SK-N-DZ (cell line): Measurements from ENCODE around the gene GAS7.

Source experiments
- DNase-seq: peaks from one replicate; pipeline ENCODE4 v3.0.0-alpha.2; 2015; ENCODE audit warnings: low spot score

Gene GAS7

GRCh38 chr17:10050597-10051101, 147.8 kb downstream of the GAS7 start:
- no peak for DNase-seq

GRCh38 chr17:10048629-10049350, 149.6 kb downstream of the GAS7 start:
- DNase-seq, result no peak

DNA sequence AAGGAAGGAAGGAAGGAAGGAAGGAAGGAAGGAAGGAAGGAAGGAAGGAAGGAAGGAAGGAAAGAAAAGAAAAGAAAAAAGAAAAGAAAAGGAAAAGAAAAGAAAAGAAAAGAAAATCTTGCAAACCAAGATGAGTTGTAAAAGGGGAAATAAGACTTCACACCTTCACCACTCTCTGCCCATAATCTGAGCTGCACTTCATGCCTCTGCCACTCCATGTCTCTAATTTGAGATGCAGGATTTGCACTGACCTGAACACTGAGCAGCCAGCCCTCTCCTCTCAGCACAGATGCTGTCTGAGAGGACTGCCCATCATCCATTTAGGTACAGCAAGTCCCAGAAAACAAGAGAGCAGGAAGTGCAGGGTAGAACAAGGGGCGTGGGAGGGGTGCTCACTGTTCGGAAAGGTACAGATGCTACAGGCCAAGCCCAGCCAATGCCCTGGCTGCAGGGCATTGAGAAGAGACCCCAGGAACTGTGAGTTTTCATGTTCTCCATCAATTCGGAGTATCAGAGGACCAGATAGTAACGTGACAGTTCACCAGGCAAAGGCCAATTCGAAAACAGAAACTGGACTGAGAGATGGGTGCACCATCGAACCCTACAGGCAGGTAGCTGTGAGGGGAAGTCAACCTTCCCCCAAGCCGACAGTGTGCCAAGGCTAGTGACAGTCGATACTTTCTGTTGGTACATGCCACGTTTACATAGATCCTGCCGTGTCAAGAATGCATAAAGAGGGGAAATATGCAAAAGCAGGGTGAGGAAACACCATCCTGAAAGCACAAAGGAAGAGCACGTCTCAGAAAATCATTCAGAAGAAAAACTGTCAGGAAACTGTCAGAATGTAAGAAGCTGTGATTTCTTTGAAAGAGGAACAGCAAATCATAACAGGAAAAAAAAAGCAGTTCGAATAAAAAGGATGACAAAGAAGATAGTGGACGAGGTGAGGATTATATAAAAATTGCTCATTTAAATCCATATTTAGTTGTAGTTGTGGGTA, 151.3 kb downstream of the GAS7 start:
- DNase-seq, result no peak

DNA sequence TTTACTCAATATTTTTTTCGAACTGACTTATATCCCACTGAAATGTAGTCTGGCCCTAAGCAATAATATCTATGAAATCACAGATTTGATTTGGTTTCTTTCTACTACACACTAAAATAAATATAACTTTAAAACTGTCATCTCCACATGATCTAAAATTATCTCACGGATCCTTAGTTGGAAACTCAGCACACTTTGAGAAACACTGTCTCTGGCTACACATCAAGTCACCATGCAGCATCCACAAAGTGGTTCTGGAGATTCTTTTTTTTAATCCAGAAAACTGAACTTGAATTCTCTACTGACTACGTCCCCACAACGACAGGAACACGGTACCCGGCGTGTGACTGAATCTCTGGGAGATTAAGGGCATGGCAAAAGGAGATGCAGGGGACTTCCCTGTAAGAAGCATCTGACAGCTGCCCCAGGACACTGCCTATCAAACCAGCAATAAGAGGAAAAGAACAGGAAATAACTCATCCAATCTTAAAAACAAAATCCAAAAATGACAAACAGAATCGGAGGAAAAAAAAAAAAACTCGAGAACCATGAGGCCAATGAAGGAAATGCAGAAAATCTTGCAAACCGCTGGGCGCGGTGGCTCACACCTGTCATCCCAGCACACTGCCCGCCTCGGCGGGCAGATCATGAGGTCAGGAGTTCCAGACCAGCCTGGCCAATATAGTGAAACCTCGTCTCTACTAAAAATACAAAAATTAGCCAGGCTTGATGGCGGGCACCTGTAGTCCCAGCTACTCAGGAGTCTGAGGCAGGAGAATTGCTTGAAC, 152.3 kb downstream of the GAS7 start:
- no peak for DNase-seq

DNA sequence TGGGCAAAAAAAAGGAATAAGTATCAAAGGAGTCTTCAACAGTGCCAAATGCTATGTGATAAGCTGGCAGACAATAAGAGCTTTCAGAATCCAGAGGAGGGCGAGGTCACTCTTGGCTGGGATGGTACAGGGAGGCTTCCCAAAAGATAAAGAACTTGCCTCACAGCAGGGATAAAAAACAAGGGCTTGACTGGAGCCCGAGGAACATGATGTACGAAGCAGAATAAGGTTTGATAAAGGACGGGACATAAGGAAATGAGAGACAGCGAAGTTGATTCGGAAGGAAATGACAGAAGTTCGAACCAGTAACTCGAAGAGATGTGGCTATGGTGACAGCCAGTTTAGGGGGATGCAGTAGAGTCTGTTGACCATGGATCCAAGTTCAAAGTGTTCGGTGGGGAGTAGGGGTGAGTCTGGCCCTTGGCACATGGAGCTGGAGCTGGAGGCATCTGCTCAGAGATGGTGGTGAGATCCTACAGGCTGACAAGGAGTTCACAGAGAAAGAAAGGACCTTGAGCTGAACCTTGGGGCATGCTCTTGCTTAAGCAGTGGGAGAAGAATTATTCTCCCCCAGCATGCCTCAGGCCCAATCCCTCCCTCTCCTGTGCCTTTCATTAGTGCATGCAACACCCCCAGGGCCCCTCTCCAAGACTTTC, 155.7 kb downstream of the GAS7 start:
- DNase-seq, result no peak

DNA sequence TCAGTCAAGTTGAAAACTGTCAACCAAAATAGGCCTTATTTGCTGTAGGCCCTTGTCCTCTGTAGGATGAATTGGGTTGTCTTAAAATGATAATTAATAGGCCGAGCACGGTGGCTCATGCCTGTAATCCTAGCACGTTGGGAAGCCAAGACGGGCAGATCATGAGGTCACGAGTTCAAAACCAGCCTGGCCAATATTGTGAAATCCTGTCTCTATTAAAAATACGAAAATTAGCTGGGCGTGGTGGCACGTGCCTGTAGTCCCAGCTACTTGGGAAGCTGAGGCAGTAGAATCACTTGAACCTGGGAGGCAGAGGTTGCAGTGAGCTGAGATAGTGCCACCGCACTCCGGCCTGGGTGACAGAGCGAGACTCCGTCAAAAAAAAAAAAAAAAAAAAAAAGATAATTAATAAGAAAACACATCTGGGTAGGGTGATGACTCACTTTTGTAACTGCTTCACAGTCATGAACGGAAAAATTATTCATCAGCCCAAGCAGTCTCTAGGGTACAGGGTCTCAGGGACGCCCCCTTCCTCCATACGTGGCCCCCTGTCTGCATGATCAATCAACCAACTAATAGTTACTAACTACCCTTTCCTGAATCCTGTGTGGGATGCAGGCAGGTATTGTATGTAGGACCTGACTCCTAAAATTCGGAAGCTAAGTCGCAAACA, 156.4 kb downstream of the GAS7 start:
- DNase-seq, result no peak

DNA sequence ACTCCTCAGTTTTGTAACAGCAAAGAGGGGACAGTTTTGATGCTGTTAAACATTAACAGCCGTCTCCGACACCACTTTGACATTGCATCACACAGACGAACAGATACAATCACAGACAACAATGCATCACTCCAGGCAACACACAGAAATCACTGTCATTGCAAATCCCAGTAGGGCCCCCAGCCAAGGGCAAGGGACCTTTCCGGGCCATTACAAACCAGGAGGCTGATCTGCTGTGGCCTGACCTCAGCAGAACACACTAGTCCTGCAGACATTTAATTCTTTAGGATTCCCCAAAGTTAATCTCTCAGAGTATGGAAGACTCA, 157.2 kb downstream of the GAS7 start:
- no peak for DNase-seq

DNA sequence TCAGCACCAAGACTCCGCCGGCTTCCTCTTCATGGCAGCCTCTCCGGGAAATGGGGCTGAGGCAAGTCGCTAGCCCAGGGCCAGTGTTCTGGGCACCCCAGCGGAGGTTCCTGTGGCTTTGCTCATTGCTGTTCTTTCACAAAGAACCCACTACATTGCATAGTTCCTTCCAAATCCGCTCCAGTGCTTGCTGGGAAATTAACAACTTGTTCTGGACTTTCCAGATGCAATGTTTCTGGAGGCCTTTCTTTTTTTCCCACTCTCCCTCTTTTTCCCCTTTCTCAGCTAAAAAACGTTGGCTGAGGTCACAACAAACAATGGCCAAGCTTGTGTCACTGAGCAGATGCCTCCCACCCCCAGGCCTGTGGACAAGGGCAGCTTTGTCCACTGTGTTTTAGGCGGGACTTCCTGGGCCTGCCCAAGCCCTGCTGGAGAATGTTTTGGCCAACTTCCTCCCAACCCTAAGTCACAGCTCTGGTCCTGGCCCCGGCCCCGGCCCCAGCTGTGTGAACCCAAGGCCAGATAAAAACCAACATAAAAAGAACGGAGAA, 161.8 kb downstream of the GAS7 start:
- DNase-seq, result no peak

DNA sequence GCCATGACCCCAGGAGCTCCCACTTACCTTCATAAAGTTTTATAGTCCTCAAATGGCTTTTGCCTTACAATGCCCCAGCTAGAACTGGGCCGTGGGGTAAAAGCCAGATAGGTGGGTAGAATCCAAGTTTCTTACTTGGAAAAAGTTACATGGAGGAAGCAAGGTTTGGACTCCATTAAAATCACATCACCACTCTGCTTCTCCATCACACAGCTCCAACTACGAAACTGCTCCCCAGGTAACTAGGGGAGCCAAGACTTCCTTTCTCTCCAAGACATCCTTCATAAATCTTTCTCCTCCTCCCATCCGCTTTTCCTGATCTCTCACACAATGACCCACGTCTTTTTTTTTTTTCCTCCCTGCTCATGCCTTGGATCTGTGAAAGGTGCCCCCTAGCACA, 162.5 kb downstream of the GAS7 start:
- no peak for DNase-seq

DNA sequence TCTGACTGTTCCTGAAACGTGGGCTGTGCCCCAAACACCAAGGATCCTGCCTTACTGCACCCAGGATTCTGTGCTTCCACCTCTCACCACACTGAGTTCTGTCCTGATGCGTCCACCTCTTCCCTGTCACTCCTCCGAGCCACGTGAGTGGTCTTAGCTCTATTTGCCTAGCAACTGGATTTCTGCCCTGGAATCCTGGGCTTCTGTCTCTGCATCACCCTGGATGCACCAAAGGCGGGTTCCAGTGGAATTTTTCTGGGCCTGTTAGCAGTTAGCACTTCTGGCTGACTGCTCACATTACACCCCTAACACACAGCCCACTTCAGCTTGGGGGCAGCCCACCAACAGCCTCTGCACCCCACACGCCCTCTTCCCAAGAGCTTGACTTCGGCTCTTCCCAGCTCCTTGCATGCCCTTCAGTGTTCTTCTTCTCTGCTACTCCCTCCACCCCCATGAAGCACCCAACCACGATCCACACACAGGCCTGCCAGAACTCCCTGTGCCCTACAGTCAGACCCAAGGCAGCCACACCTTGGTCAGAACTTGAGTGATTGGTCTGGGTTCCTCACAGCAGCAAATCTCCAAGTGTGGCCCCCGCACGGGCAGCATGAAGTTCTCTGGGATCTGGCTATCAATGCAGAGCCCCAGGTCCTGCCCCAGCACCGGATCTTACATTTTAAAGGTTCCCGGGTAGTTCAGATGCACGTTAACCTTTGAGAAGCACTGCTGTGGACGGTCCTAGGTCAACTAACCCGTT, 163.5 kb downstream of the GAS7 start:
- no peak for DNase-seq

DNA sequence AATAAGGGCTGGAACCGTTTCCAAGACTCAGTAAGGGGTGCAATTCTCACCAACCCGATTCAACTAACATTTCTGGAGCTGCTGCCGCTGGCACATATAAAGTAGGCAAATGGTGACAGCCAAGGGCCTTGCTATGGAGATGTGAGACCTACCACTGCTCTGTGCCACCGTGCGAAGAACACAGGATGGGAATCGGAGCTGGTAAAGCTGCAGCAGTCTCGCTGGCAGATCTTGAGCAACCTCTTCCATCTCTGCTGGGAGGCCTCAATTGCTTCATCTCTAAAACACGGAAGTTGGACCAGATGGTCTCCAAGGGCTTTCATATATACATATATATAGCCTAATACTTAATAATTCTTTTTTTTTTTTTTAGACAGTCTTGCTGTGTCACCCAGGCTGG, 164.4 kb downstream of the GAS7 start:
- no peak for DNase-seq

- no peak for DNase-seq
Measured at GRCh38 chr17:10033449-10033848, 165.0 kb downstream of the GAS7 start.

- no peak for DNase-seq
Measured at GRCh38 chr17:10032118-10032852, 166.1 kb downstream of the GAS7 start.

DNA sequence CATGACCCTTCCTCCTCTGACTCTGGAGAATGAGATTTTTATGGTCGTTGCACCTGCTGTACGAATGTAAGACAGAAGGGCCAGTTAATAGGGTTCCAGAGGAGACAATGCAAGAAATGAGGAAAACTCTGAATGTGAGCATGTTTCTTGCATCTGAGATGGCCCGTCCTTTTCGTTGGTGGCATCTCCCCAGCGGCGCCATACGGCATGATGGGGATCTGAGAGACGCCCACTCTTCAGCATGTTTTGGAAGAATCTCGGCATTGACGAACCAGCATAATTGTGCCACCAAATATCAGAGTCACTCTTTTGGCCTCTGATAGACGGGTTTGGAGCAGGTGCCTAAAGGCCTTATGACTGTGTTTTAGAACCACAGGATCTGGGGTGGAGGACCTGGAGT, 166.8 kb downstream of the GAS7 start:
- no peak for DNase-seq

GRCh38 chr17:10031127-10031526, 167.3 kb downstream of the GAS7 start:
- DNase-seq, result no peak

DNA sequence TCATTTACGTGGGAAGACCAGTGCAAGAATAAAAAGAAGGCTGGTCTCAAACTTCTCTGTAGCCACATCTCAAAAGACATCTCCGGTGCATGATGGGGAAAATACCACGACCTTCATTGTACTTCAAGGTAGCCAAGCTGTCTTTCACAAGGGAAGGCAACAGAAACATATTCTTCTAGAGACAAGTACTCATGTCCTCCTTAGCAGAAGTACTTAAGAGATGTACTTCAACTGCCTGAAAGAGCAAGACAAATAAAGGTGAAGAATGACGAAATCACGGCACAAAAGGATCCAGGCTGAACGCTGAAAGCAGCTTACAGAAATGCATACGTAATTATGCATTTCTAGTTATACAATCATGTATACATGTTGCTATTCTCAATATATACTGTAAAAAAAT, 169.3 kb downstream of the GAS7 start:
- no peak for DNase-seq

GRCh38 chr17:10025976-10026901, 172.2 kb downstream of the GAS7 start:
- no peak for DNase-seq

- no peak for DNase-seq
Measured at GRCh38 chr17:10025224-10025623, 173.2 kb downstream of the GAS7 start.
